M059J (cell line): ENCODE results near the gene TMEM232. TPM values are rescaled to one million over a fixed set of nuclear protein-coding genes. Genes with fewer than 3 reads are reported as not detected.
"Not testable (repeated sequence)": the region's sequence is repeated elsewhere in the genome, so short reads cannot be mapped to it uniquely, and the experiment has no call there.

Experiments used
- DNase-seq: peaks from one replicate; pipeline ENCODE4 v3.0.0-alpha.2; 2012; ENCODE audit warnings: low read depth
- total RNA-seq: library from RNA; depleted of rRNA; stranded (reverse); fragments of >200 nt; shearing (Covaris generic); gene quantifications from 2 replicates; pipeline ENCODE4 v1.2.3, GENCODE V29; 2014

Gene TMEM232
- total RNA-seq, 1 experiment from 2014 or later, result 0.22 TPM

DNA sequence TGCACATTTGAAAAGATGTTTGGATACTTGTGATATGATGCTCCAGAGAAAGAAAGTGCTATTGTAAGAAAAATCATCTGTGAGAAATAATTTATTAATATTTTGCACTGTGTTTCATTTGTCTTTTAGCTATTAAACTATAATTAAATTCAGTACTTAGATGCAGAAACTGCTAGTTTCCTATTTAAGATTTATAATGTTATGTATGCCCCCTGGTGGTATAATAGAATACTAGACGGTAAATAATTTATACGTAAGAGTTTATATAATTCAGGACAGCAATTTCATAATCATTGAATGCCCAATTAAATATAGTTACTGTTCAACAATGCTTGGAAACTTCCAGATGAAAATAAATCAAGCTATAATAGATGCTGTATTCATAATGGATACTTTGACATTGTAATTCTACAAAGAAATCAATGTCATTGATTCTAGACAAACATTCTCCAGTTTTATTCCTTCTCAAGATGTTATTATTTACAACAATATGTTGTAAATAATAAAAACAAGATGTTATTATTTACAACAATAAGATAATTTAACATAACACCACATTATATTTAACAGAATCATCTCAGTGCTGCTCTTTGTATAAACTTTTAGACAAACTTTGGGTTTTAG is 101.0 kb downstream of the TMEM232 start:
- DNase-seq, result peak; percentile 27

GRCh38 chr5:110623874-110624273 is 102.6 kb downstream of the TMEM232 start:
- no peak for DNase-seq

DNA sequence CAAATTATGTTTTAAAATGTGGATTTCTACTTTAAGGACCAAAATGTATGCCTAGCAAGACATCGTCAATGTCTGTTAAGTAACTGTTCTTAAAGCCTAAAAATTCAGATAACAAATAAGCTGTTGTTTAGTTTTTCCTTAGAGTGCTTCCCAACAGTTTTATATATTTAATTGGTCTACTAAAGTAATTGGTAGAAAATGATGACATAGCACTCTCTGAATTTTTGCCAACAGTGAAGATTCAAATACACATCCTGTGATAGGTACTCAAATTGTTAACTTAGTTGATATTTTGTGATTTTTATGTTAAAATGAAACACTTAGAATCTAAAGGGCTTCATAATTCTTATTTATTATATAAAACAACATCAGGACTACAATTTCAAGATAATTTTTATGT is 107.5 kb downstream of the TMEM232 start:
- DNase-seq, result no peak

DNA sequence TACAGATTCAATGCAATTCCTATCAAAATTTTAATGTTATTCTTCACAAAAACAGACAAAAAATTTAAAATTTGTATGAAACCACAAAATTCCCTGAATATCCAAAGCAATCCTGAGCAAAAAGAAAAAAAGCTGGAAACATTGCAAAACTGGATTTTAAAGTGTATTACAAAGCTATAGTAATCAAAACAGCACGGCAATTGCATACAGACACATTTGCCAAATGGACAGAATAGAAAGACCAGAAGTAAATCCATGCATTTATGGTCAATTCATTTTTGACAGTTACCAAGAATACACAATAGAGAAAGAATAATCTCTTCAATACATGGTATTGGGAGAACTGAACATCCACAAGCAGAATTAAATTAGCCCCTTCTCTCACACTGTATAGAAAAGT is 110.5 kb downstream of the TMEM232 start:
- DNase-seq, result no peak

DNA sequence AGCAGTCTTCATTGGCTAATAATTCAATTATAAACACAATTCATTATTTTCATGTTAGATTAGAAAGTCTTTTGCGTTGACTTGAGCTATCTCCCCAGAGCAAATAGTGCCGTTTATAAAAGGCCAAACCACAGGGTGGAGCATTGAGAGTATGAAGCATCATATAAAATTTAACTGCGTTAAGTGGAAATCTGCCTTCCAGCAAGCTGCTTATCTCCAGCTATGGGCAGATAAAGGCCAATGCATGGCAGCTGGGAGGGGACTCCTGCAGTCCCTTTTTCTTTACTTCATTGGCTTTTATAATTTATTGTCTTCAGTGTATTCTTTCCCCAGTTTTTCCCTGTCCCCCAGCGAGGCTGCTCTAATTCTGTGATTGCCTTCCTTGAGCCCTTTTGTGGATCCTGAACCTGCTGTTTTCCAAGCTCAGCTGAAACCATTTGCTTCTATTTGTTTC is 113.7 kb downstream of the TMEM232 start:
- DNase-seq, result no peak

DNA sequence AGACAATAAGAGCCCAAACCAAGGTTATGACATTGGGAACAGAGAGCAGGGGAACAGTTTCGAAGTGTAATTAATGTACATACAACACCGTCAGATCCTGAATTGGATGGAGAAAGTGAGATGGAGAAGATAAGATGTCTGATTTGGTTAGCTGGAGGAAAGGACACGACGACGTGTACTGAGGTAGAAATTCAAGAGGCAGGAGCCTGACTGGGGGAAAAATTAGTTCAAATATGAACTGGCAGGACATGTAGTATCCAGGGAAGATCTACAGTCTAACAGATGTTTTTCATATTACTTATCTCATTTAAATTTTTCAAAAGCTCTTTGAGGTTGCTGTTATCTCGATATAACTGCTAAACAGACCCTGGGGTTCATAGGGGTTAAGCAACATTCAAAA is 114.7 kb downstream of the TMEM232 start:
- no peak for DNase-seq

DNA sequence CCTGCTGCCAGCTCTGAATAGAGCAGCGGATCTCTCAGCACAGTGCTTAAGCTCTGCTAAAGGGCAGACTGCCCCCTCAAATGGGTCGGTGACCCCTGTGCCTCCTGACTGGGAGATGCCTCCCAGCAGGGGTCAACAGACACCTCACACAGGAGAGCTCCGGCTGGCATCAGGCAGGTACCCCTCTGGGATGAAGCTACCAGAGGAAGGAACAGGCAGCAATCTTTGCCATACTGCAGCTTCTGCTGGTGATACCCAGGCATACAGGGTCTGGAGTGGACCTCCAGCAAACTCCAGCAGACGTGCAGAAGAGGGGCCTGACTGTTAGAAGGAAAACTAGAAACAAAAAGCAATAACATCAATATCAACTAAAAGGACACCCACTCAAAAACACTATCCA is 131.6 kb downstream of the TMEM232 start:
- DNase-seq, result no peak

- DNase-seq, result peak; percentile 9
Observed at GRCh38 chr5:110590187-110590586, 136.3 kb downstream of the TMEM232 start.

- DNase-seq, result no peak
Observed at GRCh38 chr5:110588286-110588980, 138.0 kb downstream of the TMEM232 start.

GRCh38 chr5:110580625-110581024 is 145.8 kb downstream of the TMEM232 start:
- no peak for DNase-seq

- DNase-seq, result no peak
Observed at GRCh38 chr5:110572729-110573128, 153.7 kb downstream of the TMEM232 start.

GRCh38 chr5:110562191-110562590 is 164.3 kb downstream of the TMEM232 start:
- DNase-seq, result no peak

GRCh38 chr5:110561510-110561909 is 165.0 kb downstream of the TMEM232 start:
- DNase-seq, result no peak

GRCh38 chr5:110549301-110549700 is 177.2 kb downstream of the TMEM232 start:
- DNase-seq, result no peak

- DNase-seq, result no peak
Observed at GRCh38 chr5:110548171-110548570, 178.3 kb downstream of the TMEM232 start.

- no peak for DNase-seq
Observed at GRCh38 chr5:110547495-110547894, 179.0 kb downstream of the TMEM232 start.

GRCh38 chr5:110545716-110546115 is 180.8 kb downstream of the TMEM232 start:
- no peak for DNase-seq

DNA sequence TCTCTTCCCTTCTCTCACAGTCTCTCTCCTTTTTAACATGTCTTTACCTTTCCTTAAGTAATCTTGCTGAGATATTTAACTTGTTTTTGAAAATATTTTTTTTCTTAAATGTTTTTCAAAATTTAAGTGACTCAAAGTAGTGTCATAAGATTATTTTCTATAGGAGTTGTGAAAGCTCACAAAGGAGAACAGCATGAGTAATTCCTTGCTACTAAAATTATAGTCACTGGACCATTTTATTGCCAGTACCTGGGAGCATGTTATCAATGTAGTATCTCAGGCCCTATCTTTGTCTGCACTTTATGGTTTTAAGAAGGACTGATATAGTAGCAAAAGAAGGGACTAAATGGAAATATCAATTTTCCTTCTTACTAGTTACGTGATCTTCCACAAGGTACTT is 181.9 kb downstream of the TMEM232 start:
- DNase-seq, result no peak

GRCh38 chr5:110542949-110543348 is 183.5 kb downstream of the TMEM232 start:
- DNase-seq, result no peak

DNA sequence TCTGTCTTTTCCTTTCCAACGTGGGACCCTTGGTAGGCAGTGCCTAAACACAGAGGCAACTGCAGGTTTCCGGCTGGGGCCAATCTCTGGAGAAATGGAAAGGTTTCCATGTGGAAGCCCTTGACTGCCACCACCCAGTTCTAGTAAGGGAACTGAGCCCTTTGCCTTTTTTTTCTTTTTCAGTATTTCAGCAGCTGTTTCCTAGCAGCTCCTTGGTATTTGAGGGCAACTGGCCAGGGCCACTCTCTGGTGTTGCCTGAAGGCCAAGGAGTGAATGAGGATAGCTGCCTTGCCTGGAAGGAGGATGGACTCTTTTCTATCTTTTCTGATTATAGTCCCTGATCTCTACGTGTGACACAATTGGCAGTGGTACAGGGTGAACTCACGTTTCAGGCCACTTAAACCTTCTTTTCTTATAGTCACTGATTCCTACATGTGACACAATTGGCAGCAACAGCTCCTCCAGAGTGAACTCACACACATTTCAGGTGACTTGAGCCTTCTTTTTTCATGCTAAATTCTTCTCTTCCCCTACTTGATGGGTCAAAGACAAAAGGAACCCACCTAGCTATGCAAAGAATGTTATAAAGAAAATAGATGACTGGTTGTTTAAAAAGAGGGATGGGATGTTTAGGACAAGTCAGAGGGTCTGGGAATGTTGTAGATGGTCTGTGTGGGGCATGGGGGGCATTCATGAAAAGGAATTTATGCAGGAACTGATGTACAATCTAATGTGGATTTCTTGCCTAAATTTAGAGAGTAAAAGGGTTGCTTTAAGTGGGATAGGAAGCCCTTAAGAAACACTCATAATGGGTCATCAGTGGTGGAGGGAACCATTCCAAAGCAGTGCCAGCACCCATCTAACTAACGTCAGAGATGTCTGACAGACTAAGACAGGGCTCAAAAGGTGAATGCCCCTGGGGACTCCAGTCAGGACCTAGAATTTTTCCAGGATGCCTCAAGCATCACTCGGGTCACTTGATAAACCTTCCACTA is 190.1 kb downstream of the TMEM232 start:
- DNase-seq, result no peak

GRCh38 chr5:110535146-110535545 is 191.3 kb downstream of the TMEM232 start:
- not testable (repeated sequence) for DNase-seq

DNA sequence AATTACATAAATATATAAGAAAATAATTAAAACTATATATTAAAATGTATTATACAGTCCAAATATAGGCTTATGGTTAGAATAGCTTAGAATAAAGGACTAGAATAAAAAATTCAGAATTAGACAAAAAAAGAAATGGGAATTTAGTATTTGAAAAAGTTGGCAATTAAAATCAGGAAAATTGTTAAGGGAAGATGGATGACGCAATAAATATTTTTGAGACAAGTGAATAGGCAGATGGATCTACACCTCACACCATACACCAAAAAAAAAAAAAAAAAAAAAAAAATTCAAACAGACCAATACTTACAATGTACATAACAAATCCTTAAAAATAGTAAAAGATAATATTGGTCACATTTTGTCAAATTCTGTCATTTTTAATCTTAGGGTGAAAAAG is 200.7 kb downstream of the TMEM232 start:
- no peak for DNase-seq
